Smooth muscle cell (in vitro differentiated cells): ENCODE measurements around the gene NAT9. TPM values are rescaled to one million over a fixed set of nuclear protein-coding genes. Genes with fewer than 3 reads are reported as not detected.

Source experiments
- DNase-seq: peaks from one replicate; lab custom pipeline; 2025; ENCODE audit not compliant: unreplicated experiment; lab: John Stamatoyannopoulos, UW
- H2AFZ ChIP-seq: fragments of 200-600 bp; sonication (generic); 2 replicates; pipeline ENCODE4 v1.6.0; 2016; ENCODE audit warnings: antibody characterized with exemption, low read depth, mild to moderate bottlenecking
- H3F3A ChIP-seq: fragments of 200-600 bp; sonication (generic); 2 replicates; pipeline ENCODE4 v1.6.0; 2017; ENCODE audit warnings: antibody characterized with exemption, low read depth
- H3K27ac ChIP-seq: fragments of 200-600 bp; sonication (generic); 2 replicates; pipeline ENCODE4 v1.5.1; 2016; ENCODE audit warnings: low read depth, mild to moderate bottlenecking
- H3K27me3 ChIP-seq: fragments of 200-600 bp; sonication (generic); 2 replicates; pipeline ENCODE4 v1.6.1; 2016; ENCODE audit warnings: low read depth, mild to moderate bottlenecking
- H3K36me3 ChIP-seq: fragments of 200-600 bp; sonication (generic); 2 replicates; pipeline ENCODE4 v1.5.1; 2016; ENCODE audit warnings: low read depth
- H3K4me1 ChIP-seq: fragments of 200-600 bp; sonication (generic); 2 replicates; pipeline ENCODE4 v1.5.1; 2016; ENCODE audit warnings: low read depth
- H3K4me2 ChIP-seq: fragments of 200-600 bp; sonication (generic); 2 replicates; pipeline ENCODE4 v1.6.0; 2016; ENCODE audit warnings: mild to moderate bottlenecking
- H3K4me3 ChIP-seq: fragments of 200-600 bp; sonication (generic); 2 replicates; pipeline ENCODE4 v1.5.1; 2016; ENCODE audit warnings: mild to moderate bottlenecking
- H3K79me2 ChIP-seq: fragments of 200-600 bp; sonication (generic); 2 replicates; pipeline ENCODE4 v1.6.0; 2016; ENCODE audit warnings: low read depth, mild to moderate bottlenecking
- H3K9ac ChIP-seq: fragments of 200-600 bp; sonication (generic); 2 replicates; pipeline ENCODE4 v1.6.0; 2016; ENCODE audit warnings: low read depth
- H3K9me3 ChIP-seq: fragments of 200-600 bp; sonication (generic); replicated peaks from 2 replicates; pipeline ENCODE4 v1.5.1; 2016; ENCODE audit warnings: low read depth
- H4K20me1 ChIP-seq: fragments of 200-600 bp; sonication (generic); 2 replicates; pipeline ENCODE4 v1.6.0; 2016; ENCODE audit warnings: low read depth
- CTCF ChIP-seq: fragments of 200-600 bp; sonication (generic); IDR thresholded peaks from 2 replicates; pipeline ENCODE4 v1.5.1; 2017; ENCODE audit warnings: borderline replicate concordance, mild to moderate bottlenecking, antibody characterized with exemption; ENCODE audit not compliant: insufficient read depth, poor library complexity, severe bottlenecking
- WGBS: methylation state at CpG from one replicate; pipeline ENCODE4 v1.1.7; 2016; ENCODE audit warnings: low lambda C conversion rate; 5-methylcytosine and 5-hydroxymethylcytosine counted together
- polyA plus RNA-seq: library from polyadenylated mRNA; unstranded; fragments of >200 nt; fragmentation: Nextera tagmentation; extraction: Ambion mirVana; gene quantifications from 2 replicates; pipeline ENCODE4 v1.2.1, GENCODE V29; 2016
- total RNA-seq: library from RNA; depleted of rRNA; stranded (reverse); fragments of >200 nt; gene quantifications from 2 replicates; pipeline ENCODE4 v1.2.3, GENCODE V29; 2014

The NAT9 gene
- total and polyA plus RNA-seq, 2 experiments from 2014 or later = 21.4 to 42.5 TPM

GRCh38 chr17:74742978-74743545 is 33.1 kb downstream of the NAT9 start:
- Histone ChIP-seq H3F3A (peaks cover 18% of the 10 kb centered on the region), H3K27me3 (peaks cover 11% of the 10 kb centered on the region), H3K4me1 (peaks cover 31% of the 10 kb centered on the region), H3K27ac (no peak overlapping the region), H3K36me3 (no peaks in the 10 kb centered on the region), H3K4me2 (no peak overlapping the region), H4K20me1 (no peaks in the 10 kb centered on the region), H3K9me3 (no peaks in the 10 kb centered on the region), H3K9ac (no peak overlapping the region), H3K4me3 (no peak overlapping the region), H2AFZ (no peak overlapping the region), H3K79me2 (no peaks in the 10 kb centered on the region)
- 96% methylated on average over 9 of the region's 9 CpGs for WGBS
- TF ChIP-seq CTCF = no peak
- DNase-seq = no peak

GRCh38 chr17:74742153-74742515 is 34.0 kb downstream of the NAT9 start:
- Histone ChIP-seq H4K20me1 (no peaks in the 10 kb centered on the region), H3K9me3 (no peaks in the 10 kb centered on the region), H3K9ac (no peak overlapping the region), H3K4me1 (peaks cover 22% of the 10 kb centered on the region), H3F3A (peaks cover 11% of the 10 kb centered on the region), H3K27me3 (peaks cover 21% of the 10 kb centered on the region), H3K27ac (no peak overlapping the region), H2AFZ (no peak overlapping the region), H3K36me3 (no peaks in the 10 kb centered on the region), H3K4me3 (no peak overlapping the region), H3K79me2 (no peaks in the 10 kb centered on the region), H3K4me2 (no peak overlapping the region)
- no peak for DNase-seq
- WGBS = 39% methylated on average over 4 of the region's 4 CpGs
- TF ChIP-seq CTCF = no peak

GRCh38 chr17:74740641-74741387 is 35.3 kb downstream of the NAT9 start:
- Histone ChIP-seq H3K4me2 (no peak overlapping the region), H3K79me2 (no peaks in the 10 kb centered on the region), H3K36me3 (no peaks in the 10 kb centered on the region), H2AFZ (no peak overlapping the region), H3K9me3 (no peaks in the 10 kb centered on the region), H3K4me3 (no peak overlapping the region), H3F3A (no peaks in the 10 kb centered on the region), H3K4me1 (peaks cover 9% of the 10 kb centered on the region), H4K20me1 (no peaks in the 10 kb centered on the region), H3K27ac (no peak overlapping the region), H3K27me3 (peaks cover 34% of the 10 kb centered on the region), H3K9ac (no peak overlapping the region)
- 93% methylated on average over 17 of the region's 17 CpGs for WGBS
- no peak for DNase-seq
- no peak for TF ChIP-seq CTCF

- no peak overlapping the region for H3K9ac ChIP-seq
- no peak overlapping the region for H3K4me2 ChIP-seq
- H3K27ac ChIP-seq = no peak overlapping the region
- H3K4me3 ChIP-seq = no peak overlapping the region
- DNase-seq = no peak
- no peak for TF ChIP-seq CTCF
- H3K36me3 ChIP-seq = no peaks in the 10 kb centered on the region
- peaks cover 4% of the 10 kb centered on the region for H3K4me1 ChIP-seq
- no peaks in the 10 kb centered on the region for H3F3A ChIP-seq
- H2AFZ ChIP-seq = no peak overlapping the region
- no peaks in the 10 kb centered on the region for H3K79me2 ChIP-seq
- over 99% methylated on average over 6 of the region's 6 CpGs for WGBS
- H4K20me1 ChIP-seq = no peaks in the 10 kb centered on the region
- H3K27me3 ChIP-seq = peaks cover 40% of the 10 kb centered on the region
- no peaks in the 10 kb centered on the region for H3K9me3 ChIP-seq
Measured at GRCh38 chr17:74740173-74740572, 36.0 kb downstream of the NAT9 start.
